H9 (cell line): ENCODE measurements around the gene MEGF10. TPM values are rescaled to one million over a fixed set of nuclear protein-coding genes. Genes with fewer than 3 reads are reported as not detected.

ENCODE experiments used
- DNase-seq: peaks from one replicate; pipeline ENCODE4 v3.0.0-alpha.2; 2017
- H2AFZ ChIP-seq: one replicate; pipeline ENCODE4 v1.6.1; 2013; ENCODE audit warnings: mild to moderate bottlenecking, low read length, control low read depth, moderate library complexity
- H2AK5ac ChIP-seq: 2 replicates; pipeline ENCODE4 v1.6.1; 2013; ENCODE audit warnings: low read length, control low read depth, mixed read lengths; ENCODE audit not compliant: insufficient read length
- H2BK120ac ChIP-seq: one replicate; pipeline ENCODE4 v1.6.1; 2013; ENCODE audit warnings: low read depth, mild to moderate bottlenecking, low read length, control low read depth, inconsistent platforms; ENCODE audit not compliant: poor library complexity, severe bottlenecking
- H2BK12ac ChIP-seq: 2 replicates; pipeline ENCODE4 v1.6.1; 2013; ENCODE audit warnings: low read length, control low read depth, mixed read lengths, low read depth; ENCODE audit not compliant: insufficient read length
- H2BK15ac ChIP-seq: 2 replicates; pipeline ENCODE4 v1.6.1; 2013; ENCODE audit warnings: low read depth, low read length, control low read depth
- H2BK20ac ChIP-seq: one replicate; pipeline ENCODE4 v1.6.1; 2013; ENCODE audit warnings: low read depth, mild to moderate bottlenecking, low read length, control low read depth, inconsistent platforms; ENCODE audit not compliant: poor library complexity, severe bottlenecking
- H2BK5ac ChIP-seq: 2 replicates; pipeline ENCODE4 v1.6.1; 2013; ENCODE audit warnings: low read length, control low read depth, mixed read lengths; ENCODE audit not compliant: insufficient read length
- H3K14ac ChIP-seq: 2 replicates; pipeline ENCODE4 v1.6.1; 2013; ENCODE audit warnings: low read length, control low read depth; ENCODE audit not compliant: insufficient read depth
- H3K18ac ChIP-seq: 2 replicates; pipeline ENCODE4 v1.6.1; 2013; ENCODE audit warnings: low read depth, mild to moderate bottlenecking, mixed read lengths, low read length, control low read depth; ENCODE audit not compliant: insufficient read length
- H3K23ac ChIP-seq: 2 replicates; pipeline ENCODE4 v1.6.1; 2013; ENCODE audit warnings: low read length, control low read depth, mixed read lengths, low read depth; ENCODE audit not compliant: insufficient read length
- H3K23me2 ChIP-seq: 2 replicates; pipeline ENCODE4 v1.6.1; 2013; ENCODE audit warnings: low read depth, mild to moderate bottlenecking, mixed read lengths, low read length, control low read depth; ENCODE audit not compliant: insufficient read length, poor library complexity, severe bottlenecking
- H3K27ac ChIP-seq: 2 replicates; pipeline ENCODE4 v1.5.1; 2013; ENCODE audit warnings: low read length, control low read depth, mixed read lengths, low read depth; ENCODE audit not compliant: insufficient read length
- H3K27me3 ChIP-seq: 2 replicates; pipeline ENCODE4 v1.6.1; 2013; ENCODE audit warnings: low read length, control low read depth, inconsistent platforms; ENCODE audit not compliant: insufficient read depth
- H3K4ac ChIP-seq: 2 replicates; pipeline ENCODE4 v1.6.1; 2013; ENCODE audit warnings: low read depth, mild to moderate bottlenecking, control low read depth, inconsistent platforms, low read length, moderate library complexity
- H3K4me1 ChIP-seq: 2 replicates; pipeline ENCODE4 v1.6.1; 2013; ENCODE audit warnings: low read length, control low read depth, inconsistent platforms; ENCODE audit not compliant: insufficient read depth
- H3K4me2 ChIP-seq: 2 replicates; pipeline ENCODE4 v1.6.1; 2013; ENCODE audit warnings: low read length, control low read depth, mixed read lengths; ENCODE audit not compliant: insufficient read length, insufficient read depth
- H3K56ac ChIP-seq: 2 replicates; pipeline ENCODE4 v1.6.1; 2013; ENCODE audit warnings: low read depth, mild to moderate bottlenecking, mixed read lengths, low read length, control low read depth; ENCODE audit not compliant: insufficient read length
- H3K79me1 ChIP-seq: 2 replicates; pipeline ENCODE4 v1.6.1; 2013; ENCODE audit warnings: low read depth, mild to moderate bottlenecking, moderate library complexity, low read length, control low read depth, inconsistent platforms; ENCODE audit not compliant: insufficient read depth, poor library complexity, severe bottlenecking
- H3K79me2 ChIP-seq: 2 replicates; pipeline ENCODE4 v1.6.1; 2013; ENCODE audit warnings: low read length, control low read depth, inconsistent platforms; ENCODE audit not compliant: insufficient read depth
- H3K9ac ChIP-seq: 2 replicates; pipeline ENCODE4 v1.6.1; 2013; ENCODE audit warnings: low read length, control low read depth, mixed read lengths; ENCODE audit not compliant: insufficient read length; ENCODE audit errors: extremely low read depth
- H3K9me3 ChIP-seq: one replicate; pipeline ENCODE4 v1.6.1; 2013; ENCODE audit warnings: low read depth, low read length, inconsistent platforms; ENCODE audit not compliant: control insufficient read depth
- H3T11ph ChIP-seq: one replicate; pipeline ENCODE4 v1.6.1; 2013; ENCODE audit warnings: mild to moderate bottlenecking, low read length, control low read depth, inconsistent platforms
- H4K20me1 ChIP-seq: one replicate; pipeline ENCODE4 v1.6.1; 2013; ENCODE audit not compliant: control insufficient read depth, insufficient read length, insufficient read depth
- H4K5ac ChIP-seq: 2 replicates; pipeline ENCODE4 v1.6.1; 2013; ENCODE audit warnings: low read depth, mild to moderate bottlenecking, mixed read lengths, low read length, control low read depth; ENCODE audit not compliant: insufficient read length
- H4K8ac ChIP-seq: replicated peaks from 2 replicates; pipeline ENCODE4 v1.6.1; 2013; ENCODE audit warnings: low read length, control low read depth, mixed read lengths, low read depth; ENCODE audit not compliant: insufficient read length
- H4K91ac ChIP-seq: 2 replicates; pipeline ENCODE4 v1.6.1; 2013; ENCODE audit warnings: low read depth, mild to moderate bottlenecking, moderate library complexity, mixed read lengths, low read length, control low read depth; ENCODE audit not compliant: insufficient read length
- H3K27ac Mint-ChIP-seq, 3 experiments: 2 replicates in 2 of 3; 3 replicates in 1 of 3; pipeline ENCODE4 v1.8.0; 2020 to 2021; ENCODE audit warnings: mixed read lengths in 3 of 3, mild to moderate bottlenecking in 1 of 3, moderate library complexity in 1 of 3
- H3K27me3 Mint-ChIP-seq: 2 replicates; pipeline ENCODE4 v1.8.0; 2021; ENCODE audit warnings: low read depth, mild to moderate bottlenecking, moderate library complexity, mixed read lengths
- H3K36me3 Mint-ChIP-seq, 3 experiments: 2 replicates in 2 of 3; 3 replicates in 1 of 3; pipeline ENCODE4 v1.8.0; 2020 to 2021; ENCODE audit warnings: low read depth in 3 of 3, mixed read lengths in 3 of 3; ENCODE audit not compliant: insufficient read depth in 1 of 3
- H3K4me1 Mint-ChIP-seq, 2 experiments: 2 replicates each; pipeline ENCODE4 v1.8.0; 2020; ENCODE audit warnings: mixed read lengths in 2 of 2
- H3K4me3 Mint-ChIP-seq, 2 experiments: 2 replicates in 1 of 2; 3 replicates in 1 of 2; pipeline ENCODE4 v1.8.0; 2020 to 2021; ENCODE audit warnings: mild to moderate bottlenecking in 2 of 2, mixed read lengths in 2 of 2, moderate library complexity in 1 of 2
- H3K9me3 Mint-ChIP-seq, 2 experiments: 2 replicates in 1 of 2; 3 replicates in 1 of 2; pipeline ENCODE4 v1.8.0; 2020; ENCODE audit warnings: mild to moderate bottlenecking in 2 of 2, mixed read lengths in 2 of 2, moderate library complexity in 1 of 2
- WGBS: extraction: QIAGEN DNeasy Blood & Tissue Kit; methylation state at CpG from one replicate; pipeline ENCODE4 v1.1.7; 2013; ENCODE audit warnings: missing lambda C conversion rate, low lambda C conversion rate, mixed read lengths; ENCODE audit not compliant: insufficient read length; ENCODE audit errors: extremely low coverage; 5-methylcytosine and 5-hydroxymethylcytosine counted together
- total RNA-seq: library from RNA; stranded (reverse); gene quantifications from 2 replicates; pipeline ENCODE4 v1.2.1, GENCODE V29; 2021
- TF ChIP-seq, protein P1 (sequence below): fragments of 200-600 bp; sonication (generic); conservative IDR thresholded peaks from 3 replicates; pipeline ENCODE4 v1.8.0; 2021; ENCODE audit warnings: antibody characterized with exemption, mild to moderate bottlenecking

The MEGF10 gene
- total RNA-seq, 1 experiment from 2014 or later = 36.5 TPM

DNA sequence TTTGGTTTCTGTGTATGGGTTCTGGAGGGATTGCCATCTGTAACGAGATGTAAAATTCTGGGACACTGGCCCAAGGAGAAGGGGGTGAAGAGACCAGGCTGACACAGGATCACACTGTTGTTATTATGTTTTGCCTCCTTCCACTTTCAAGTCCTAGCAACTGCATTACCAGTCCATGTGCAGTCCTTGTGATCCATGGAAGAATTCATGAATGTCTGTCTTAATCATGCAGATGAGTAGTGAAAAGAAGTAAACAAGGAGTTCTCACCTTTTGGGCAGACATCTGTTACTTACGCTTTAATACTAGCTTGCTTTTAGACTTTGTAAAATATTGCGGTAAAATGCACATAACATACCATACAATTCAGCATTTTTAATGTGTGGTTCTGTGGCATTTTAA lies 18.3 kb downstream of the MEGF10 start:
- Histone ChIP-seq H3K18ac (no peak overlapping the region), H3T11ph (no peak overlapping the region), H3K9me3 (no peaks in the 10 kb centered on the region), H4K8ac (no peak overlapping the region), H4K91ac (no peak overlapping the region), H3K14ac (no peak overlapping the region), H3K23me2 (no peaks in the 10 kb centered on the region), H4K20me1 (no peaks in the 10 kb centered on the region), H3K4me2 (no peak overlapping the region), H2AFZ (no peak overlapping the region), H3K27me3 (no peaks in the 10 kb centered on the region), H3K23ac (no peak overlapping the region), H2BK15ac (no peak overlapping the region), H3K56ac (no peak overlapping the region), H2BK120ac (no peak overlapping the region), H4K5ac (no peak overlapping the region), H3K4ac (no peak overlapping the region), H3K4me1 (peaks cover 15% of the 10 kb centered on the region), H3K79me1 (no peaks in the 10 kb centered on the region), H3K9ac (no peak overlapping the region), H3K27ac (no peak overlapping the region), H3K79me2 (no peaks in the 10 kb centered on the region; the same call in 1 of the 2 replicates), H2BK20ac (no peak overlapping the region), H2BK5ac (no peak overlapping the region), H2AK5ac (no peak overlapping the region), H2BK12ac (no peak overlapping the region)
- no CpG with 5 or more reads among the region's 3 CpGs for WGBS
- H3K9me3 Mint-ChIP-seq = peaks cover 7 to 9% of the 10 kb centered on the region in 2 experiments; a peak in 4 of 5 replicates
- DNase-seq = no peak
- H3K27ac Mint-ChIP-seq = peak overlapping the region in 2 of 3 experiments; percentile 65 to 80; a peak in 3 of 7 replicates
- H3K36me3 Mint-ChIP-seq = peaks cover 0 to 21% (median 20%) of the 10 kb centered on the region in 3 experiments; a peak in 5 of 7 replicates
- H3K4me1 Mint-ChIP-seq = peaks cover 68 to 75% of the 10 kb centered on the region in 2 experiments
- no peaks in the 10 kb centered on the region for H3K27me3 Mint-ChIP-seq
- no peak overlapping the region; a peak in 1 of 5 replicates for H3K4me3 Mint-ChIP-seq
- TF ChIP-seq, protein P1, sequence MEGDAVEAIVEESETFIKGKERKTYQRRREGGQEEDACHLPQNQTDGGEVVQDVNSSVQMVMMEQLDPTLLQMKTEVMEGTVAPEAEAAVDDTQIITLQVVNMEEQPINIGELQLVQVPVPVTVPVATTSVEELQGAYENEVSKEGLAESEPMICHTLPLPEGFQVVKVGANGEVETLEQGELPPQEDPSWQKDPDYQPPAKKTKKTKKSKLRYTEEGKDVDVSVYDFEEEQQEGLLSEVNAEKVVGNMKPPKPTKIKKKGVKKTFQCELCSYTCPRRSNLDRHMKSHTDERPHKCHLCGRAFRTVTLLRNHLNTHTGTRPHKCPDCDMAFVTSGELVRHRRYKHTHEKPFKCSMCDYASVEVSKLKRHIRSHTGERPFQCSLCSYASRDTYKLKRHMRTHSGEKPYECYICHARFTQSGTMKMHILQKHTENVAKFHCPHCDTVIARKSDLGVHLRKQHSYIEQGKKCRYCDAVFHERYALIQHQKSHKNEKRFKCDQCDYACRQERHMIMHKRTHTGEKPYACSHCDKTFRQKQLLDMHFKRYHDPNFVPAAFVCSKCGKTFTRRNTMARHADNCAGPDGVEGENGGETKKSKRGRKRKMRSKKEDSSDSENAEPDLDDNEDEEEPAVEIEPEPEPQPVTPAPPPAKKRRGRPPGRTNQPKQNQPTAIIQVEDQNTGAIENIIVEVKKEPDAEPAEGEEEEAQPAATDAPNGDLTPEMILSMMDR = no peak
